Suppressor macrophage treated with lipopolysaccharide for 4 hours (primary cell): ENCODE results near the gene NFKBIL1.
A peak's percentile ranks its signal among the peaks of the same experiment; 100 is the strongest.

Experiments
- DNase-seq: peaks from one replicate; pipeline ENCODE4 v3.0.0-alpha.2; 2020

NFKBIL1 gene

DNA sequence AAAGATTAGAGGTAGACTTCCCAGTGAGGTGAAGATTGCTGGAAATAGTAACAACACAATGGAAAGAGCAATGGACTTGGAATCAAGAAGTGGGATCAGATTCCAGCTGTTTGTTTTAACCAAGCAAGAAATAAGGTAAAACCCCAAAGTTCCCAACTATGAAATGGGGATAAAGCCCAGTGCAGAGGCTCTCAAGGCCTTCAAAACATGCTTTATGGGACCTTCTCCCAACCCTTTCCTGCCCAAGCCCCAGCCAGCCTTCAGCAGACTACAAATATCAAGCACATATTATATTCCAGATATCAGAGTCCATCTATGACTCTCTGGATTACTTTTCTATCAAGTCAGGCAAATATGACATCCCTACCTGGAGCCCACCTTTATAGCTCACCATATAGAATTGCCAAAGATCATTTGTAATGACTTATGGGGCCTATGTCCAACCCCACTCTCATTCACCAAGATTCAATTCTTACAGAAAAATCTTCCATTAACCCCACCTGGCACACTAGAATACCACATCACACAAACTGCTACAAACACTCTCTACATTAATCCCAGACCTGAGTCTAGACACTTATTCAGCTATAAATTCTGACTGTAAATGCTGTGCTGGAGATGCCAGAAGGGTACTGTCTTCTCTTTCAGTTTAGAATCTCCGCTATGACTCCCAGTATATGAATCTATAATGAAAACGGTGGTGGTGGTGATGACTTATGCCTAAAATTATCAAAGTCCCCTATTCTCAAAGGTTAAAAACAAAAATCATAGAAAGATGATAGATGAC, 11.7 kb upstream of the NFKBIL1 start:
- DNase-seq: no peak

DNA sequence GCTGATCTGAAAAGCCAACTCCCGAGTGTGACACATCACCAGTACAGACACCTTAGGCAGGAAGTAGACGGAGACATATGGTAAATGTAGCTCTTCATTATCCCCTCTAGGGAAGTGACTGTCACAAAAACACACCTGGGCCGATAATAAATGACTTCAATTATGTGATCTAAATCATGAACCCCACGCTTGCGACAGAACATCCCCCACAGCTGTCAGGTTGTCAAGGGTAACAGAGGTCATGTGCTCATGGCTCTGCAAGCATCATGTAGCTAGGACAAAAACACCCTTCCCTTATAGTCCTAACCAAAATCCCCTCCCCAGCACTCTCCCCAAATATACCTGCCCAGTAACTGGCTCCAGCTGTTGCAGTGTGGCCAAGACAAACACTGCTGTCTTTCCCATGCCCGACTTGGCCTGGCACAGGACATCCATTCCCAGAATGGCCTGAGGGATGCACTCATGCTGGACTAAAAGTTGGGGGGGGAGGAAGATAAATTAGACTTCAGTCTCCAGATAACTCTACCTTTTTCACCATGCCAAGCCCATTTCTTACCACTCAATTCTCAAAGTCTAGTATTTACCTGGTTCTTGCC, 8.5 kb upstream of the NFKBIL1 start:
- no peak for DNase-seq

DNA sequence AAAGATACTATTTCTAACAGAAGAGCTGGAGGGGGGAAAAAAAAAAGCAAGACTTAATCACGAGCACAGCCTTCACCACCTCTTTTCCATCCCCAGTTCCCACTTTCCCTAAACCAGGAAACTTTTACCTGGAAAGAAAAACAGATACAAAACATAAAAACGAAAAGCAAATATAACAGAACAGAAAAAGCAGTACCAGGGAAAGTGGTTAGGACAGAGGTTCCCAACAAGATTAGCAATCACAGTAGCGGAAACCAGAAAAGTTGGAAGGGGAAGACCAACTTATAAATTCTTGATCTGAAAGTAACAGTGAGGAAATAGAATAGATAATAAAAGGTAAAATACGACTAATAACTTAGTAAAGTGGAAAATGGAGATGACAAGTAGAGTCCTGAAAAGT, 6.8 kb upstream of the NFKBIL1 start:
- no peak for DNase-seq

DNA sequence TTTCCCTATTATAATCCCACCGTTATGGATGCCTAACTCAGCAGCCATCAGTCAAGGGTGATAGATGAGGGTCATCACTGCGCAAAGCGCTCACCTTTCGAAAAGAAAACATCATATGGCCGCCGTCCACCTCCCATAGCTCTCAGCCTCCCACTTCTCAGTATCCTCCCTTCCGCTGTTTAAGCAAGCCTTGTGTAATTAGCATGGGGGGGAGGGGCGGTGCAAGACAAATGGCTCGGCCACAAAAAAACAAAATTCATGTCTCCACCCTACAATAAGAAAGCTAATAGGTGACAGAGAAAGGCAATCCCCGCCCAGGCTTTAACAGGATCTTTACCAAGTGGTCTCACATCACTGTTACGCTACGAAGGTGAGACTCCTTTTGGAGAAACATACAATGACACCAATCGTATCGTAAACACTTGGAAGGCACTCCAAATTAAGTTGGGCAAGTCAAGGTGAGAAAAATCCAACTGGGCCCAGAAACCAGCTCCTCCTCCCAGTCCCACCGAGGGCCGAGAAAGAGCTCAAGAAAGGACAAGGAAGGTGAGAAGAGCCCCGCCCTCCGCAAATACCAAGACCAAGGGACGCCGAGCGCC, 6.2 kb upstream of the NFKBIL1 start:
- DNase-seq: peak; percentile 68

DNA sequence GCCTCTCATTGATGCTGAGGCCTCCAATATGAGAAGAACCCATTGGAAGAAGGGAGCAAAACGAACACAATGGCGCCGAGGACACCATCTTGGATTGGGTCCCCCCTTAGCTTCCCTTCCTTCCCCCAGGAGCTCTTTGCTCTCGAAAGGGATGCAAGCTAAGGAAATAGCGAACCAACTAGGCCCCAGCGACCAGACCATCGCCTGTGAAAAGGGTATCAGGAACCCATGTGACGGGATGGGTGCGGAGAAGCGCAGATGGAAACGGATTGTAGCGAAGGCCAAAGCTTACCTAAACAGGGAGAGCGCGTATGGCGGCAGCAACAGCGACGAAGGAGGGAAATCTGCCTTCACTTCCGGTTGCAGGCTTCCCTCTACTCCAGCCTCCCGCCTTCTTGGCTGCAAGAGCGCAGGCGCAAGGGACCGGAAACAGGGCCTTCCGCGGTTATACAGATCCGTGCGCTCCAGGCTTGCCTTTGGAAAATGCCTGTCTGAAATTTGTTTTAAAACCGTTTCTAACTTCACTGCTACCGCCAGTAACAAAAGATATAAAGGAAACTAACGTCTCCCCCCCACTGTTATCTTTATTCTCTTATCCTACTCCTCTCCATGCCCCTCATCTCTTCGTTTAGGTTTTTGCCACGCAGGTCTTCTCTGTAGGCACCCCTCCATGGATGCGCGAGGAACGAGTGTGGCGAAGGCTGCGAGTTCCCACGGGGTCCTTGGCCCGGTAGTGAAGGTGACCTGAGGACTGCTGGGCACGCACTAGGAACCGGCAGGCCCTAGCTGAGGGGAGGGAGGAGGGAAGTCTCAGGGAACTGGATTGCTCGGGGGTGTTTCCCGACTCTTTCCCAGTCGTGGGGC, 5.5 kb upstream of the NFKBIL1 start, which contains the start of gene DDX39B:
Gene DDX39B, minus strand, starts transcription at position 346 of the 864 bp plus-strand sequence. CDS start 1,471 bp downstream, outside the sequence.
- peak; percentile 98 for DNase-seq

DNA sequence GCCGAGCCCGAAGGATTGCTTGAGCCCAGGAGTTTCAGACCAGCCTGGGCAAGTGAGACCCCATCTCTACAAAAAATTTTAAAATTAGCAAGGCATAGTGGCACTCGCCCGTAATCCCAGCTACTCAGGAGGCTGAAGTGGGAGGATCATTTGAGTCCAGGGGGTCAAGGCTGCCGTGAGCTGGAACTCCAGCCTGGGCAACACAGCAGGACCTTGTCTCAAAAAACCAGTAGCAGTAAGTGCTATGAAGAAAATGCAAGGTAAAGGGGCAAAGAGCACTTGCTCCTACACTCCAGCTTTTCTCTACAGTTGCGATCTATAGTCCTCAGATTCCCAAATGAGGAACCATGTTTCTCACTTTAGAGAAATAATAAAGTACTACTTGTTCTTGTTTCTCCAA, 3.8 kb upstream of the NFKBIL1 start:
- no peak for DNase-seq

DNA sequence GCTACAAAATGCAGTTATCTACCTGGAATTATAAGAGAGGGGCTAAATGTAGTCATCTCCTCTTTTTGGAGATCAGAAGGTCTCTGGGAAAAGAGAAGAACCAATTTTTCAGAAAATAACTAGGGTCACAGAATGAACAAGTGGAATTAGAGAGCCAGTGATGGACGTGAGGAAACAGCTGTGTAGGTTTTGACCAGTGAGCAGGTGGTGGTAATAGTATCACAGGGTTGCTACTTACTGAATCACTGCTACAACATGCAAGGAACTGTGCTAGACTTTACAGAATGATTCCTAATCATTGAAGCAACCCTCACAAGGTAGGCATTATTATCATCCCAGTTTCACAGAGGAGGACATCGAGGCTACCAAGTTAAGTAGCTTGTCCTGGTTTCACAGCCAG, 2.7 kb upstream of the NFKBIL1 start:
- DNase-seq: no peak

DNA sequence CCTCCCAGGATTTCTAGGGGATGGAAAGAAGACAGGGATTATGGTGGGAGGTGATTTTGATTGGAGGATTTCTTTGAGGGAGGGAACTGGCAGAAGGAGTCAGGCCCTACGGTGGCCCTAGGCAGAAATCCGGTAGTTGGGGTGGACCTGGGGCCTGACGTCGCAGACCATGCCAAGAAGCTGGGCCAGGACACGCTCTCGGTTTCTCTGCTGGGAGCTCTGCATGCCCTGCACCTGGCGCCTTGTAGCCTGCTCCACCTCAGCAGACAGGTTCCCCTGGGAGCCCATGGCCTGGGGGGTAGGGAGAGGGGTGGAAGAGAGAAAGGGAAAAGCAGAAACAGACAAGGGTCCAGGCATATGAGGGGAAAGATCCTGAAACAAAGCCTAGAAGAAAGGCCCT, 2.1 kb upstream of the NFKBIL1 start:
- no peak for DNase-seq

DNA sequence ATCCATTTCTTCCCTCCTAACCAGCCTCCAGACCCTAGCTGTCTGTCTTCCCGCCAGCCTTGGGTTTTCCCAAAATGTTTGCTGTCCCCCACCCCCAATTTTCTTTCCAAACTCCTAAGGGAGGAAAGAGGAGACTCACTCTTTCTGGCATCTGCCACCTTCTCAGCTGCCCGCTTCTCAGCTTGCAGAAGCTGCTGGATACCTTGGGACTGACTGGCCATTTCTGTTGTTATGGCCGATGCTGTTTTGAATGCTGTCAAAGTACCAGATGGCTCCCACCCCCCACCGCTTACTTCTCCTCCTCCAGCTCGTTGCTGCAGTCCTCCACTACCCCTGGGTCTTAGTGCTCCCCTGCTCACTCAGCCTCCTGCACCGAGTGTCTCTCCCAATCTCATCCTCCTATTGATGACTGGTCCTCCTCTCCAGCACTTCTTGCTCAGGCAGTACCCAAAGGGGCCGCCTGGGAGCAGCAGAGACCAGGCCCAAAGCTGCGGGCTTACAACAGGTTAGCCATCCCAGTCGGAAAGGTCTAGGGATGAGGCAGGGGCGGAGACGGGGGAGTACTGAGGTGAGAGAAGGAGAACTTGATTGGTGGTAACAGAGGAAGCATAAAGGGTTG, 960 bp upstream of the NFKBIL1 start, which contains the start of gene ATP6V1G2:
Gene ATP6V1G2, minus strand, starts transcription at position 270 of the 619 bp plus-strand sequence. Its CDS starts 49 bp downstream, at position 221.
- peak; percentile 85 for DNase-seq

DNA sequence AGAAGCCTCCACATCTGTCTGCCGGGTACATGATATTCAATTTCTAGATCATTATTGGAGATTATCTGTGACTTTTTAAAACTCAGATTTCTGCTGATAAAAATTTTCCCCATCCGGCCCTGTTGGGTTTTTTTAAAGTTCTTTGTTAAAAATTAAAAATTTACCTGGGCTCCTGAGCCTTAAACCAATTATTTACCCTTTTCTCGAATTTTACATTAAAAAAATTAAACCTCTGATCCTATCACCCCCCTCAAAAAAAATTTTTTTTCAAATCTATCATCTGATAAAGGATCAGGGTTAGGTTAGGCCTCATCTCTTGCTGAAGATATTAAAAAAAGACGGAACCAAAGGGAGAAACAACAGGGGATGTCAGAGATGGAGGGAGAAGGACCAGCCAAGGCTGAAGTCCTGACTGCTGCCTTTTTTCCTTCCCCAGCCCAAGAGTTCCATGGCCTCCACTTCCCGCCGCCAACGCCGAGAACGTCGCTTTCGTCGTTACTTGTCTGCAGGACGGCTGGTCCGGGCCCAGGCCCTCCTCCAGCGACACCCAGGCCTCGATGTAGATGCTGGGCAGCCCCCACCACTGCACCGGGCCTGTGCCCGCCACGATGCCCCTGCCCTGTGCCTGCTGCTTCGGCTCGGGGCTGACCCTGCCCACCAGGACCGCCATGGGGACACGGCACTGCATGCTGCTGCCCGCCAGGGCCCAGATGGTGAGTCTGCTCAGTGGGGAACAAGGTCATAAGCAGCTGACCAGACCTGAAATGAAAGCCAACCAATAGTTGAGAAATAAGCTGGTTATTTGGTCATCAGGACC, 527 bp downstream of the NFKBIL1 start:
- peak; percentile 55 for DNase-seq

DNA sequence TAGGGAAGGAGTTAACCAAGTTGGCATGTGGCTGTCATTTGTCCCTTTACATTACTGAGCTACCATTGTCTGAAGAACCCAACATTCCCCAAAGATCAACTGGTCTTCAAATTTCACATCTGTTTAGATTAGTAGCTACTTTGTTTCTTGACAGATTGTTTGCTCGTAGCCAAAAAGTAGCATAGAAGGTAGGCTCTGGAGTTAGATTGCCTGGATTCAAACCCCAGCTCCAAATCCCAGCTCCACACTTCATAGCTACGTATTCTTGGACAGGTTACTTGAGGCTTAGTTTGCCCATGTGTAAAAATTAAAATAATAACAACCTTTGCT, 1.1 kb downstream of the NFKBIL1 start:
- no peak for DNase-seq

DNA sequence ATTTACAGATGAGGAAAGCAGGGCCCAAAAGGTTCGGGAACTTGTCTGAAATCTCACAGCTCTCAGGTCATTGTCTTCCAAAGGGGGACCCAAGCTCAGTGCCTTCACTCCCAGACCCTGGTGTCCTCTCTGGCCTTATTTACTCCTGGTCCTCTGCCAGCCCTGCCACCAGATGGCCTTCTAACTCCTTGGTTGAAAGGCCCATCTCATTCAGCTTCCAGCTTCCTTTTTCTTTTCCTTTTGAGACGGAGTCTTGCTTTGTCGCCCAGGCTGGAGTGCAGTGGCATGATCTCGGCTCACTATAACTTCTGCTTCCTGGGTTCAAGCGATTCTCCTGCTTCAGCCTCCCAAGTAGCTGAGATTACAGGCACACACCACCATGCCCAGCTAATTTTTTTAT, 4.0 kb downstream of the NFKBIL1 start:
- peak; percentile 90 for DNase-seq

DNA sequence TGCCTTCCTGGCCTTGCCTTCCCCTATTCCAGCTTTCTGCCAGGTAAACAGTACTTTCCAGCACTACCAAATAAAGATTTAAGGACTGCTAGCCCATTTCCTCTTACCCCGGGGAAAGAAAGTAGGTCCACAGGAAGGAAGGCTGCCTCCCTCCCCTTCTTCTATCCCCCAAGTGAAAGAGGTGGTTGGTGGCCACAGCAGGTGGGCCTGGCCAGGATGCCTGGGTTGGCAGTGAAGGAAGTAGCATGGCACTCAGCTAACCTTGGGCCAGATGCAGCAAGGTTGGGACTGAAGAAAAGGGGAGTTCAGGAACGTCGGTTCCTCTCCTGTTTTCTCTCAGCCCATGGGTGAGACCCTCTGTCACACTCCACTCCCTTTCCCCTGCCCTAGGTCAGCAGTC, 8.9 kb downstream of the NFKBIL1 start:
- no peak for DNase-seq

DNA sequence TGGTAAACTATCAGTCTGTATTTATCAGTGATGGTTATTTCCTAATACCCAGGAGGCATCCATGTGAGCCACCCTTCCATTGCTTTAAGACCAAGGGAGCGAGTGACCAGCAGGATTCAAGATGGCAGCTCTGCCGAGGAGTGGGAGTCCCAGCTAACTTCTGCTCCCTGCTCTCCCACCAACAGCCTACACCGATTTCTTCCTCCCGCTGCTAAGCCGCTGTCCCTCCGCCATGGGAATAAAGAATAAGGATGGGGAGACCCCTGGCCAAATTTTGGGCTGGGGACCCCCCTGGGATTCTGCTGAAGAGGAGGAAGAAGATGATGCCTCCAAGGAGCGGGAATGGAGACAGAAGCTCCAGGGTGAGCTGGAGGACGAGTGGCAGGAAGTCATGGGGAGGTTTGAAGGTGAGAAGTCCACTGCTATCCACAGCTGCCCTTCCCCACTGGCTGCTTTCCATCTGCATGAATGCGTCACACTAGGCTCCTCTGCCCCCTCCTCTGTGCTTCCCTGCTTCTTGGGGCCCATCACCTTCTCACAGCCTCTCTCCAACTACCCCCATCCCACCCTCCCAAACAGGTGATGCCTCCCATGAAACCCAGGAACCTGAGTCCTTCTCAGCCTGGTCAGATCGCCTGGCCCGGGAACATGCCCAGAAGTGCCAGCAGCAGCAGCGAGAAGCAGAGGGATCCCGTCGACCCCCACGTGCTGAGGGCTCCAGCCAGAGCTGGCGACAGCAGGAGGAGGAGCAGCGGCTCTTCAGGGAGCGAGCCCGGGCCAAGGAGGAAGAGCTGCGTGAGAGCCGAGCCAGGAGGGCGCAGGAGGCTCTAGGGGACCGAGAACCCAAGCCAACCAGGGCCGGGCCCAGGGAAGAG, 10.3 kb downstream of the NFKBIL1 start:
- DNase-seq: no peak

DNA sequence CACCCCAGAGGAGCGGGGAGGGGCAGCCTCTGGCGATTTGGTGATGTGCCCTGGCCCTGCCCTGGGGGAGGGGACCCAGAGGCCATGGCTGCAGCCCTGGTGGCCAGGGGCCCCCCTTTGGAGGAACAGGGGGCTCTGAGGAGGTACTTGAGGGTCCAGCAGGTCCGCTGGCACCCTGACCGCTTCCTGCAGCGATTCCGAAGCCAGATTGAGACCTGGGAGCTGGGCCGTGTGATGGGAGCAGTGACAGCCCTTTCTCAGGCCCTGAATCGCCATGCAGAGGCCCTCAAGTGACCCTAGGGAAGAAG, 10.9 kb downstream of the NFKBIL1 start:
- no peak for DNase-seq

DNA sequence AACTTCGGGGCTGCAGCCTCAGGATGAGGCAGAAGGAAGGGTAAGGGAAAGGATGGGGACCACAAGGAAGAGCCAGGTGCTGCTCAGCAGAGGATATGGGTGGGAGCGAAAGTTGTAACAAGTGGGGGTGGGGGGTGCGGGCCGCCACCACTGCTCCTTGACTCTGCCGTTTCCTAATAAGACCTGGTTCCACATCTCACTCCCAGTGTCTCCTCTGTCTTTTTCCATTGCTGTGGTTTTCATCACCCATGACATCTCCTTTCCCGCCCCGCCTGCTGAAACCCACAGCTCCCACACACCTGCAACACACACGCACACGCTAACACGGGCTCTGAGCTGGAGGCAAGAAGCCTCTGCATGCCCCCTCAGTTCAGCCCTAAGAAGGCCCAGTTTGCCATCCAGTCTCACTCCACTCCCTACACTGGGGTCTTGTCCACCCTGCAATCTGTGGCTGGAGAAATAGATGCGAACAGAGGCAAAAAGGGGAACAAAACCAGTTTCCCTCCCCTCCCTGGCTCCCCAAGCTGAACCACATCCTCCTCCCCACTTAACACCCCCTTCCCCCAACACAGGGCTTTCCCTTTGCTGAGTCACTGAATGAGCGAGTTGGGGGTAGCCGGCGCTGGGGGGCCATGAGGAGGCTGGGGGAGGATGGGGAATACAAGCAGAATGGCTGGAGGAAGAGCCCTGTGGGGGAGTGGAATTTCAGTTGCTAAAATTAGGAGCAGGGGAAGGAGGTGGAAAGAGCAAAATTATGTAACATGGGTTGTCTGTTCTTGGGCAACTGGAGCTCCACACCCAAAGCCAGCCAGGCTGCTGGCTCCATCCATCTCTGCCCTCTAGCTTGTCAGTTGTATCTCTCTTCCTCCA, 11.5 kb downstream of the NFKBIL1 start:
- peak; percentile 95 for DNase-seq

DNA sequence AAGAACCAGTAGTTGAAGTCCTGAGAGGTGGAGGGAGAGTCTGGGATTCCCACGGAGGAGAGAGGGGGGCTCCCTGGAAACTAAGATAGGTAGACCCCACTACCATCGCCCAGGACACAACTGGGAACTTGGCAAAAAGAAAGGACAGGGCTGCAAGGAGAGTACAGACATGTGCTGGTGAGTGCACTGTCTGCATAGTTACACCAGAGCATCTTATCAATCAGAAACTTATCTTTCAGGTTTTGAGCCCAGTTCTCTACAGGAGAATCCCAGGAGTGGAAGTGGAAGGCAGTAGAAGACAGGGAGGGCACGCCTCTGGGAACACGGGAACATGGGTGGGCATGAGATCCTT, 12.2 kb downstream of the NFKBIL1 start:
- DNase-seq: no peak

DNA sequence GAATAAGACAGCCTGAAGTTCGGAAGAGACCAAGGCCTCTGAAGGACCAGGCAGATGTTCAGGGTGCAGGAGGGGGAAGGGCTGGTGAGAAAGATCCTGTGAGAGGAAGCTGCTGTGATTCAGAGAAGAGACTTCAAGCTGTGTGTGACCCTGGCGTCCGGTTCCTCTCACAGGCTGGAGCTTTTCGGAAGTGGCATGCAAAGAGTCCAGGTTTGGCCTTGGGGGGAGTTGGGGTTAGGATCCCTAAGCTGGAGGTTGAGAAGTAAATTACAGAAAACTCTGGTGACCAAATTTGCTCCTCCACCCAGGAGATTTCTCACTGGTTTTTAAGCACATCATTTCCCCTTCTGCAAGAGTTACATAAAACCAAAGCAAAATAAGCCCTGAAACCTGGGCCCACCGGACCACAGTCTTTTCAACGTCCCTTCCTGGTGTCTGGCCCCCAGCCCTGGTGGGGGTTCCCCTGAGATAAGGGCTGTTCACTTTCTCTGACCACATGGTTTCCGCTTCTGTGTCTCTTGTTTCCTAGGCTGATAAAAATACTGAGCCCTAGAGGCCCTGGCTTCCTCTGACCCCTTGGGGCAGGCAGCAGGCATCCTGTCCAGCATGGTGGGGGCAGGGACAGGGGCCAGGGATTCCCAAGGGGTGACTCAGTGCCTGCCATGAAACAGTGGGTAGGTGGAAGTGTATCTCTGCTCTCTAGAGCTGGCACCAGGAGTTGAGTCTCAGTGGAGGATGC, 12.7 kb downstream of the NFKBIL1 start:
- peak; percentile 67 for DNase-seq

DNA sequence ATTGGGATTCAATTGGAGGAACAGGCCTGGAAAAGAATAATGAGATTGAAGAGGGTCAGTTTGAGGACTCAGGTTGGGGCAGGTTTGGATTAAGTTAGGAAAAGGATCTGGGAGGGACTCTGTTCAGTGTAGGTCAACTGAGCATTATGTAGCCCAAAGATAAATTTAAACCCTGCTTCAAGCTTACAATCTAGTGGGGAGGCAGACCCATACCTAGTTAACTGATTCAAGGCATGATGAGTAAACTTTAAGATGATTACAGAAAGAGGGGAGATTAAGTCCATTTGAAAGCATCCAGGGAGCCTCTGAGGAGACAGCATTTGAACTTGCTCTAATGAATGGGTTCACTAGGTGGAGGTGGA, 13.3 kb downstream of the NFKBIL1 start:
- no peak for DNase-seq
